ENCODE data around the gene GTPBP6.
"Not testable (repeated sequence)": the region's sequence is repeated elsewhere in the genome, so short reads cannot be mapped to it uniquely, and the experiment has no call there.

Gene GTPBP6

GRCh38 chrX:307261-308111 is 11.1 kb downstream of the GTPBP6 start:
- no peak for DNase-seq
- Histone ChIP-seq H3K27me3 (ENCODE audit: insufficient read depth, low read length) (no peaks in the 10 kb centered on the region), H3K9me3 (ENCODE audit: insufficient read depth, low read depth, low read length) (peaks cover 5% of the 10 kb centered on the region), H3K9ac (ENCODE audit: low read length) (no peak overlapping the region), H2BK5ac (ENCODE audit: low read depth, low read length, poor library complexity) (no peak overlapping the region), H3K4ac (ENCODE audit: low read depth, low read length) (no peak overlapping the region), H3K36me3 (ENCODE audit: control insufficient read depth in 1 of 2, insufficient read depth in 2 of 2, low read length in 2 of 2) (peaks cover 50 to 65% of the 10 kb centered on the region in 2 experiments), H3K18ac (ENCODE audit: low read length) (peak overlapping the region; percentile 18), H3K23ac (ENCODE audit: low read length) (no peak overlapping the region), H2AK5ac (ENCODE audit: low read length) (no peak overlapping the region), H3K27ac (ENCODE audit: low read depth, low read length) (no peak overlapping the region), H3K79me1 (ENCODE audit: low read length) (no peaks in the 10 kb centered on the region), H4K91ac (ENCODE audit: low read depth, low read length) (no peak overlapping the region), H4K8ac (ENCODE audit: low read depth, low read length) (no peak overlapping the region), H3K14ac (ENCODE audit: low read length) (no peak overlapping the region), H2BK12ac (ENCODE audit: low read length) (no peak overlapping the region), H3K4me3 (ENCODE audit: low read depth, low read length) (no peak overlapping the region), H2AFZ (ENCODE audit: insufficient read depth, low read length, poor library complexity) (no peak overlapping the region), H3K4me1 (ENCODE audit: control insufficient read depth in 1 of 2, insufficient read depth in 2 of 2, low read length in 2 of 2) (no peaks in the 10 kb centered on the region), H4K12ac (ENCODE audit: low read depth, low read length) (no peak overlapping the region), H3K79me2 (ENCODE audit: control insufficient read depth, insufficient read depth, low read length, poor library complexity) (no peaks in the 10 kb centered on the region), H3K4me2 (ENCODE audit: low read length) (no peak overlapping the region), H2BK120ac (ENCODE audit: insufficient read depth, low read length, poor library complexity) (no peak overlapping the region)
- no CpG with 5 or more reads among the region's 58 CpGs for WGBS (ENCODE audit: extremely low coverage, insufficient coverage, insufficient read length)

- not testable (repeated sequence) for H2BK12ac ChIP-seq (ENCODE audit: low read length); H3K27ac ChIP-seq (ENCODE audit: low read depth, low read length); H3K9me3 ChIP-seq (ENCODE audit: insufficient read depth, low read depth, low read length); H2AFZ ChIP-seq (ENCODE audit: insufficient read depth, low read length, poor library complexity); H3K14ac ChIP-seq (ENCODE audit: low read length); H2AK5ac ChIP-seq (ENCODE audit: low read length); H3K18ac ChIP-seq (ENCODE audit: low read length); H2BK5ac ChIP-seq (ENCODE audit: low read depth, low read length, poor library complexity); H3K79me1 ChIP-seq (ENCODE audit: low read length); DNase-seq; H3K4me2 ChIP-seq (ENCODE audit: low read length); H4K12ac ChIP-seq (ENCODE audit: low read depth, low read length); H3K4ac ChIP-seq (ENCODE audit: low read depth, low read length); H3K4me3 ChIP-seq (ENCODE audit: low read depth, low read length); H3K27me3 ChIP-seq (ENCODE audit: insufficient read depth, low read length); H3K4me1 ChIP-seq (ENCODE audit: control insufficient read depth in 1 of 2, insufficient read depth in 2 of 2, low read length in 2 of 2); H4K91ac ChIP-seq (ENCODE audit: low read depth, low read length); H3K23ac ChIP-seq (ENCODE audit: low read length); H4K8ac ChIP-seq (ENCODE audit: low read depth, low read length); H3K9ac ChIP-seq (ENCODE audit: low read length); H3K79me2 ChIP-seq (ENCODE audit: control insufficient read depth, insufficient read depth, low read length, poor library complexity); H2BK120ac ChIP-seq (ENCODE audit: insufficient read depth, low read length, poor library complexity)
- peaks cover 50 to 64% of the 10 kb centered on the region in 2 experiments for H3K36me3 ChIP-seq (ENCODE audit: control insufficient read depth in 1 of 2, insufficient read depth in 2 of 2, low read length in 2 of 2)
- no CpG with 5 or more reads among the region's 3 CpGs for WGBS (ENCODE audit: extremely low coverage, insufficient coverage, insufficient read length)
Observed at GRCh38 chrX:306614-307251, 11.9 kb downstream of the GTPBP6 start.

- H3K4me2 ChIP-seq (ENCODE audit: low read length); H2BK12ac ChIP-seq (ENCODE audit: low read length); H3K14ac ChIP-seq (ENCODE audit: low read length); H4K8ac ChIP-seq (ENCODE audit: low read depth, low read length); H4K91ac ChIP-seq (ENCODE audit: low read depth, low read length); H3K18ac ChIP-seq (ENCODE audit: low read length); H2BK5ac ChIP-seq (ENCODE audit: low read depth, low read length, poor library complexity); H3K4me1 ChIP-seq (ENCODE audit: control insufficient read depth in 1 of 2, insufficient read depth in 2 of 2, low read length in 2 of 2); H3K9ac ChIP-seq (ENCODE audit: low read length); H3K9me3 ChIP-seq (ENCODE audit: insufficient read depth, low read depth, low read length); H3K23ac ChIP-seq (ENCODE audit: low read length); H3K27ac ChIP-seq (ENCODE audit: low read depth, low read length); H4K12ac ChIP-seq (ENCODE audit: low read depth, low read length); H3K79me1 ChIP-seq (ENCODE audit: low read length); H2AK5ac ChIP-seq (ENCODE audit: low read length); H2BK120ac ChIP-seq (ENCODE audit: insufficient read depth, low read length, poor library complexity); DNase-seq; H3K4me3 ChIP-seq (ENCODE audit: low read depth, low read length); H3K79me2 ChIP-seq (ENCODE audit: control insufficient read depth, insufficient read depth, low read length, poor library complexity); H2AFZ ChIP-seq (ENCODE audit: insufficient read depth, low read length, poor library complexity); H3K27me3 ChIP-seq (ENCODE audit: insufficient read depth, low read length); H3K4ac ChIP-seq (ENCODE audit: low read depth, low read length): not testable (repeated sequence)
- no CpG with 5 or more reads among the region's 12 CpGs for WGBS (ENCODE audit: extremely low coverage, insufficient coverage, insufficient read length)
- H3K36me3 ChIP-seq (ENCODE audit: control insufficient read depth in 1 of 2, insufficient read depth in 2 of 2, low read length in 2 of 2) = peaks cover 50 to 63% of the 10 kb centered on the region in 2 experiments
Observed at GRCh38 chrX:305781-306613, 12.6 kb downstream of the GTPBP6 start.

GRCh38 chrX:302975-303374 is 15.6 kb downstream of the GTPBP6 start:
- H3K79me1 ChIP-seq (ENCODE audit: low read length) = no peaks in the 10 kb centered on the region
- H4K8ac ChIP-seq (ENCODE audit: low read depth, low read length) = no peak overlapping the region
- H4K12ac ChIP-seq (ENCODE audit: low read depth, low read length) = no peak overlapping the region
- H3K27ac ChIP-seq (ENCODE audit: low read depth, low read length) = no peak overlapping the region
- H3K36me3 ChIP-seq (ENCODE audit: control insufficient read depth in 1 of 2, insufficient read depth in 2 of 2, low read length in 2 of 2) = peaks cover 63 to 66% of the 10 kb centered on the region in 2 experiments
- H3K79me2 ChIP-seq (ENCODE audit: control insufficient read depth, insufficient read depth, low read length, poor library complexity) = no peaks in the 10 kb centered on the region
- peaks cover 3% of the 10 kb centered on the region for H3K9me3 ChIP-seq (ENCODE audit: insufficient read depth, low read depth, low read length)
- no peak overlapping the region for H3K14ac ChIP-seq (ENCODE audit: low read length)
- H3K4me3 ChIP-seq (ENCODE audit: low read depth, low read length) = no peak overlapping the region
- H3K23ac ChIP-seq (ENCODE audit: low read length) = no peak overlapping the region
- H3K4ac ChIP-seq (ENCODE audit: low read depth, low read length) = no peak overlapping the region
- H2BK120ac ChIP-seq (ENCODE audit: insufficient read depth, low read length, poor library complexity) = no peak overlapping the region
- H3K27me3 ChIP-seq (ENCODE audit: insufficient read depth, low read length) = no peaks in the 10 kb centered on the region
- H2BK5ac ChIP-seq (ENCODE audit: low read depth, low read length, poor library complexity) = no peak overlapping the region
- no peak overlapping the region for H2BK12ac ChIP-seq (ENCODE audit: low read length)
- no peak overlapping the region for H2AK5ac ChIP-seq (ENCODE audit: low read length)
- H3K4me2 ChIP-seq (ENCODE audit: low read length) = no peak overlapping the region
- H3K9ac ChIP-seq (ENCODE audit: low read length) = peak overlapping the region; percentile 52
- H2AFZ ChIP-seq (ENCODE audit: insufficient read depth, low read length, poor library complexity) = no peak overlapping the region
- no peak overlapping the region for H3K18ac ChIP-seq (ENCODE audit: low read length)
- H4K91ac ChIP-seq (ENCODE audit: low read depth, low read length) = no peak overlapping the region
- H3K4me1 ChIP-seq (ENCODE audit: control insufficient read depth in 1 of 2, insufficient read depth in 2 of 2, low read length in 2 of 2) = no peaks in the 10 kb centered on the region
- no peak for DNase-seq
- WGBS (ENCODE audit: extremely low coverage, insufficient coverage, insufficient read length) = no CpG with 5 or more reads among the region's 19 CpGs
